HepG2 (cell line): Measurements from ENCODE around the gene S100P. TPM values are rescaled to one million over a fixed set of nuclear protein-coding genes. Genes with fewer than 3 reads are reported as not detected.

Experiments
- FOSL1 ChIP-seq: sonication (generic); formaldehyde crosslinking; IDR thresholded peaks from 2 replicates; pipeline ENCODE4 v1.9.0; 2021; ENCODE audit warnings: missing genetic modification reagents, borderline replicate concordance
- NCOR1 ChIP-seq: fragments of 200-600 bp; sonication (generic); IDR thresholded peaks from 2 replicates; pipeline ENCODE4 v1.7.0; 2017; ENCODE audit warnings: antibody characterized with exemption, low read length, borderline replicate concordance
- SSRP1 ChIP-seq: IDR thresholded peaks from 2 replicates; pipeline ENCODE4 v1.6.1; 2016; ENCODE audit warnings: control low read depth
- TAF1 ChIP-seq: sonication (generic); formaldehyde crosslinking; IDR thresholded peaks from 2 replicates; pipeline ENCODE4 v1.4.0; 2020; ENCODE audit warnings: missing genetic modification reagents
- ZBTB8A ChIP-seq: sonication (generic); formaldehyde crosslinking; IDR thresholded peaks from 2 replicates; pipeline ENCODE4 v1.4.0; 2020; ENCODE audit warnings: mild to moderate bottlenecking, low read depth, missing genetic modification reagents, borderline replicate concordance
- ZFP1 ChIP-seq: IDR thresholded peaks from 2 replicates; pipeline ENCODE4 v1.6.1; 2016
- ZNF24 ChIP-seq: fragments of 450-650 bp; IDR thresholded peaks from 2 replicates; pipeline ENCODE4 v1.6.1; 2017; ENCODE audit warnings: antibody characterized with exemption, mild to moderate bottlenecking
- ZNF253 ChIP-seq: sonication (generic); formaldehyde crosslinking; IDR thresholded peaks from 2 replicates; pipeline ENCODE4 v1.8.0; 2022; ENCODE audit warnings: mild to moderate bottlenecking, missing genetic modification reagents, borderline replicate concordance
- ZNF607 ChIP-seq: sonication (generic); formaldehyde crosslinking; IDR thresholded peaks from 2 replicates; pipeline ENCODE4 v1.5.1; 2020; ENCODE audit warnings: missing genetic modification reagents, mild to moderate bottlenecking, borderline replicate concordance
- ZNF609 ChIP-seq: sonication (generic); formaldehyde crosslinking; IDR thresholded peaks from 2 replicates; pipeline ENCODE4 v1.4.0; 2020; ENCODE audit warnings: mild to moderate bottlenecking, missing genetic modification reagents, borderline replicate concordance
- ZNF687 ChIP-seq: sonication (generic); formaldehyde crosslinking; IDR thresholded peaks from 2 replicates; pipeline ENCODE4 v1.5.1; 2020; ENCODE audit warnings: mild to moderate bottlenecking, missing genetic modification reagents, moderate library complexity
- ZNF850 ChIP-seq: sonication (generic); formaldehyde crosslinking; conservative IDR thresholded peaks from 2 replicates; pipeline ENCODE4 v1.9.0; 2021; ENCODE audit warnings: mild to moderate bottlenecking, missing genetic modification reagents
- ZNF879 ChIP-seq: sonication (generic); formaldehyde crosslinking; IDR thresholded peaks from 2 replicates; pipeline ENCODE4 v1.8.1; 2023; ENCODE audit warnings: missing genetic modification reagents
- polyA plus RNA-seq, 8 experiments: library from polyadenylated mRNA; depleted of rRNA in 3 of 8; stranded (reverse) in 7 of 8; unstranded in 1 of 8; fragments of >200 nt; fragmentation: Illumina TruSeq in 4 of 8; extraction: Trizol in 4 of 8; gene quantifications; 2 replicates each; pipeline versions ENCODE4 v1.2.1 to v1.2.3, GENCODE V29; 2011 to 2016; ENCODE audit warnings: low read depth in 4 of 8, missing spikeins in 1 of 8, mixed read lengths in 1 of 8; ENCODE audit not compliant: insufficient read depth in 1 of 8
- total RNA-seq, 5 experiments: library from RNA; depleted of rRNA; stranded (reverse); fragments of >200 nt; fragmentation: Illumina TruSeq; extraction: Trizol; gene quantifications; 2 replicates each; pipeline ENCODE4 v1.2.3, GENCODE V29; 2016; ENCODE audit warnings: low read depth in 1 of 5

The S100P gene
- total and polyA plus RNA-seq, 2 of the 13 experiments (the other 11 are each of a cell fraction or from before 2014, with no cell fraction given) = 278 to 1,649 TPM

- TF ChIP-seq ZNF687 (CRISPR knock-in tag) (peak; percentile 32; the same call in 1 of the 2 replicates), ZNF879 (CRISPR knock-in tag) (no peak), NCOR1 (no peak), SSRP1 (CRISPR knock-in tag) (0 out of 2 replicates have a peak, but pooled peaks have one; percentile 33), TAF1 (CRISPR knock-in tag) (no peak), ZFP1 (no peak), ZNF850 (no peak), ZNF253 (no peak), ZBTB8A (no peak), ZNF607 (CRISPR knock-in tag) (no peak), FOSL1 (CRISPR knock-in tag) (no peak), ZNF609 (CRISPR knock-in tag) (no peak), ZNF24 (no peak)
Observed at GRCh38 chr4:6680372-6681034, 13.2 kb upstream of the S100P start (continued).
